H9 (cell line): Measurements from ENCODE around the gene UTS2R. TPM values are rescaled to one million over a fixed set of nuclear protein-coding genes. Genes with fewer than 3 reads are reported as not detected.

Experiments
- DNase-seq: peaks from one replicate; pipeline ENCODE4 v3.0.0-alpha.2; 2017
- H2AFZ ChIP-seq: one replicate; pipeline ENCODE4 v1.6.1; 2013; ENCODE audit warnings: mild to moderate bottlenecking, low read length, control low read depth, moderate library complexity
- H2AK5ac ChIP-seq: 2 replicates; pipeline ENCODE4 v1.6.1; 2013; ENCODE audit warnings: low read length, control low read depth, mixed read lengths; ENCODE audit not compliant: insufficient read length
- H2BK120ac ChIP-seq: one replicate; pipeline ENCODE4 v1.6.1; 2013; ENCODE audit warnings: low read depth, mild to moderate bottlenecking, low read length, control low read depth, inconsistent platforms; ENCODE audit not compliant: poor library complexity, severe bottlenecking
- H2BK12ac ChIP-seq: 2 replicates; pipeline ENCODE4 v1.6.1; 2013; ENCODE audit warnings: low read length, control low read depth, mixed read lengths, low read depth; ENCODE audit not compliant: insufficient read length
- H2BK15ac ChIP-seq: 2 replicates; pipeline ENCODE4 v1.6.1; 2013; ENCODE audit warnings: low read depth, low read length, control low read depth
- H2BK20ac ChIP-seq: one replicate; pipeline ENCODE4 v1.6.1; 2013; ENCODE audit warnings: low read depth, mild to moderate bottlenecking, low read length, control low read depth, inconsistent platforms; ENCODE audit not compliant: poor library complexity, severe bottlenecking
- H2BK5ac ChIP-seq: 2 replicates; pipeline ENCODE4 v1.6.1; 2013; ENCODE audit warnings: low read length, control low read depth, mixed read lengths; ENCODE audit not compliant: insufficient read length
- H3K14ac ChIP-seq: 2 replicates; pipeline ENCODE4 v1.6.1; 2013; ENCODE audit warnings: low read length, control low read depth; ENCODE audit not compliant: insufficient read depth
- H3K18ac ChIP-seq: 2 replicates; pipeline ENCODE4 v1.6.1; 2013; ENCODE audit warnings: low read depth, mild to moderate bottlenecking, mixed read lengths, low read length, control low read depth; ENCODE audit not compliant: insufficient read length
- H3K23ac ChIP-seq: 2 replicates; pipeline ENCODE4 v1.6.1; 2013; ENCODE audit warnings: low read length, control low read depth, mixed read lengths, low read depth; ENCODE audit not compliant: insufficient read length
- H3K23me2 ChIP-seq: 2 replicates; pipeline ENCODE4 v1.6.1; 2013; ENCODE audit warnings: low read depth, mild to moderate bottlenecking, mixed read lengths, low read length, control low read depth; ENCODE audit not compliant: insufficient read length, poor library complexity, severe bottlenecking
- H3K27ac ChIP-seq: 2 replicates; pipeline ENCODE4 v1.5.1; 2013; ENCODE audit warnings: low read length, control low read depth, mixed read lengths, low read depth; ENCODE audit not compliant: insufficient read length
- H3K27me3 ChIP-seq: 2 replicates; pipeline ENCODE4 v1.6.1; 2013; ENCODE audit warnings: low read length, control low read depth, inconsistent platforms; ENCODE audit not compliant: insufficient read depth
- H3K4ac ChIP-seq: 2 replicates; pipeline ENCODE4 v1.6.1; 2013; ENCODE audit warnings: low read depth, mild to moderate bottlenecking, control low read depth, inconsistent platforms, low read length, moderate library complexity
- H3K4me1 ChIP-seq: 2 replicates; pipeline ENCODE4 v1.6.1; 2013; ENCODE audit warnings: low read length, control low read depth, inconsistent platforms; ENCODE audit not compliant: insufficient read depth
- H3K4me2 ChIP-seq: 2 replicates; pipeline ENCODE4 v1.6.1; 2013; ENCODE audit warnings: low read length, control low read depth, mixed read lengths; ENCODE audit not compliant: insufficient read length, insufficient read depth
- H3K56ac ChIP-seq: 2 replicates; pipeline ENCODE4 v1.6.1; 2013; ENCODE audit warnings: low read depth, mild to moderate bottlenecking, mixed read lengths, low read length, control low read depth; ENCODE audit not compliant: insufficient read length
- H3K79me1 ChIP-seq: 2 replicates; pipeline ENCODE4 v1.6.1; 2013; ENCODE audit warnings: low read depth, mild to moderate bottlenecking, moderate library complexity, low read length, control low read depth, inconsistent platforms; ENCODE audit not compliant: insufficient read depth, poor library complexity, severe bottlenecking
- H3K79me2 ChIP-seq: 2 replicates; pipeline ENCODE4 v1.6.1; 2013; ENCODE audit warnings: low read length, control low read depth, inconsistent platforms; ENCODE audit not compliant: insufficient read depth
- H3K9ac ChIP-seq: 2 replicates; pipeline ENCODE4 v1.6.1; 2013; ENCODE audit warnings: low read length, control low read depth, mixed read lengths; ENCODE audit not compliant: insufficient read length; ENCODE audit errors: extremely low read depth
- H3K9me3 ChIP-seq: one replicate; pipeline ENCODE4 v1.6.1; 2013; ENCODE audit warnings: low read depth, low read length, inconsistent platforms; ENCODE audit not compliant: control insufficient read depth
- H3T11ph ChIP-seq: one replicate; pipeline ENCODE4 v1.6.1; 2013; ENCODE audit warnings: mild to moderate bottlenecking, low read length, control low read depth, inconsistent platforms
- H4K20me1 ChIP-seq: one replicate; pipeline ENCODE4 v1.6.1; 2013; ENCODE audit not compliant: control insufficient read depth, insufficient read length, insufficient read depth
- H4K5ac ChIP-seq: 2 replicates; pipeline ENCODE4 v1.6.1; 2013; ENCODE audit warnings: low read depth, mild to moderate bottlenecking, mixed read lengths, low read length, control low read depth; ENCODE audit not compliant: insufficient read length
- H4K8ac ChIP-seq: replicated peaks from 2 replicates; pipeline ENCODE4 v1.6.1; 2013; ENCODE audit warnings: low read length, control low read depth, mixed read lengths, low read depth; ENCODE audit not compliant: insufficient read length
- H4K91ac ChIP-seq: 2 replicates; pipeline ENCODE4 v1.6.1; 2013; ENCODE audit warnings: low read depth, mild to moderate bottlenecking, moderate library complexity, mixed read lengths, low read length, control low read depth; ENCODE audit not compliant: insufficient read length
- H3K27ac Mint-ChIP-seq, 3 experiments: 2 replicates in 2 of 3; 3 replicates in 1 of 3; pipeline ENCODE4 v1.8.0; 2020 to 2021; ENCODE audit warnings: mixed read lengths in 3 of 3, mild to moderate bottlenecking in 1 of 3, moderate library complexity in 1 of 3
- H3K27me3 Mint-ChIP-seq: 2 replicates; pipeline ENCODE4 v1.8.0; 2021; ENCODE audit warnings: low read depth, mild to moderate bottlenecking, moderate library complexity, mixed read lengths
- H3K36me3 Mint-ChIP-seq, 3 experiments: 2 replicates in 2 of 3; 3 replicates in 1 of 3; pipeline ENCODE4 v1.8.0; 2020 to 2021; ENCODE audit warnings: low read depth in 3 of 3, mixed read lengths in 3 of 3; ENCODE audit not compliant: insufficient read depth in 1 of 3
- H3K4me1 Mint-ChIP-seq, 2 experiments: 2 replicates each; pipeline ENCODE4 v1.8.0; 2020; ENCODE audit warnings: mixed read lengths in 2 of 2
- H3K4me3 Mint-ChIP-seq, 2 experiments: 2 replicates in 1 of 2; 3 replicates in 1 of 2; pipeline ENCODE4 v1.8.0; 2020 to 2021; ENCODE audit warnings: mild to moderate bottlenecking in 2 of 2, mixed read lengths in 2 of 2, moderate library complexity in 1 of 2
- H3K9me3 Mint-ChIP-seq, 2 experiments: 2 replicates in 1 of 2; 3 replicates in 1 of 2; pipeline ENCODE4 v1.8.0; 2020; ENCODE audit warnings: mild to moderate bottlenecking in 2 of 2, mixed read lengths in 2 of 2, moderate library complexity in 1 of 2
- WGBS: extraction: QIAGEN DNeasy Blood & Tissue Kit; methylation state at CpG from one replicate; pipeline ENCODE4 v1.1.7; 2013; ENCODE audit warnings: missing lambda C conversion rate, low lambda C conversion rate, mixed read lengths; ENCODE audit not compliant: insufficient read length; ENCODE audit errors: extremely low coverage; 5-methylcytosine and 5-hydroxymethylcytosine counted together
- total RNA-seq: library from RNA; stranded (reverse); gene quantifications from 2 replicates; pipeline ENCODE4 v1.2.1, GENCODE V29; 2021
- TF ChIP-seq, protein P1 (sequence below): fragments of 200-600 bp; sonication (generic); conservative IDR thresholded peaks from 3 replicates; pipeline ENCODE4 v1.8.0; 2021; ENCODE audit warnings: antibody characterized with exemption, mild to moderate bottlenecking

The UTS2R gene
- total RNA-seq, 1 experiment from 2014 or later: 0.94 TPM

- no peak overlapping the region for H2AK5ac ChIP-seq
- WGBS: no CpG with 5 or more reads among the region's 20 CpGs
- no peaks in the 10 kb centered on the region for H3K9me3 ChIP-seq
- no peak overlapping the region for H3K4me2 ChIP-seq
- H4K8ac ChIP-seq: no peak overlapping the region
- no peaks in the 10 kb centered on the region for H3K27me3 ChIP-seq
- no peak overlapping the region for H3K9ac ChIP-seq
- no peak overlapping the region for H3K18ac ChIP-seq
- H2BK5ac ChIP-seq: no peak overlapping the region
- peak; percentile 81 for DNase-seq
- no peak overlapping the region for H2BK120ac ChIP-seq
- peak overlapping the region in 1 of 3 experiments; percentile 40; a peak in 1 of 7 replicates for H3K27ac Mint-ChIP-seq
- H3K79me1 ChIP-seq: no peaks in the 10 kb centered on the region
- peaks cover 13% of the 10 kb centered on the region for H3K27me3 Mint-ChIP-seq
- no peak overlapping the region for H3K27ac ChIP-seq
- no peaks in the 10 kb centered on the region for H3K79me2 ChIP-seq
- no peaks in the 10 kb centered on the region for H3K9me3 Mint-ChIP-seq
- H2BK20ac ChIP-seq: no peak overlapping the region
- no peaks in the 10 kb centered on the region for H3K23me2 ChIP-seq
- no peak overlapping the region for H3T11ph ChIP-seq
- H3K4me1 Mint-ChIP-seq: peaks cover 2 to 20% of the 10 kb centered on the region in 2 experiments
- TF ChIP-seq, protein P1, sequence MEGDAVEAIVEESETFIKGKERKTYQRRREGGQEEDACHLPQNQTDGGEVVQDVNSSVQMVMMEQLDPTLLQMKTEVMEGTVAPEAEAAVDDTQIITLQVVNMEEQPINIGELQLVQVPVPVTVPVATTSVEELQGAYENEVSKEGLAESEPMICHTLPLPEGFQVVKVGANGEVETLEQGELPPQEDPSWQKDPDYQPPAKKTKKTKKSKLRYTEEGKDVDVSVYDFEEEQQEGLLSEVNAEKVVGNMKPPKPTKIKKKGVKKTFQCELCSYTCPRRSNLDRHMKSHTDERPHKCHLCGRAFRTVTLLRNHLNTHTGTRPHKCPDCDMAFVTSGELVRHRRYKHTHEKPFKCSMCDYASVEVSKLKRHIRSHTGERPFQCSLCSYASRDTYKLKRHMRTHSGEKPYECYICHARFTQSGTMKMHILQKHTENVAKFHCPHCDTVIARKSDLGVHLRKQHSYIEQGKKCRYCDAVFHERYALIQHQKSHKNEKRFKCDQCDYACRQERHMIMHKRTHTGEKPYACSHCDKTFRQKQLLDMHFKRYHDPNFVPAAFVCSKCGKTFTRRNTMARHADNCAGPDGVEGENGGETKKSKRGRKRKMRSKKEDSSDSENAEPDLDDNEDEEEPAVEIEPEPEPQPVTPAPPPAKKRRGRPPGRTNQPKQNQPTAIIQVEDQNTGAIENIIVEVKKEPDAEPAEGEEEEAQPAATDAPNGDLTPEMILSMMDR: peak; percentile 22; the same call in 2 of the 3 replicates
- H3K23ac ChIP-seq: no peak overlapping the region
- H2AFZ ChIP-seq: no peak overlapping the region
- no peak overlapping the region for H2BK12ac ChIP-seq
- no peaks in the 10 kb centered on the region for H4K20me1 ChIP-seq
- H3K4ac ChIP-seq: no peak overlapping the region
- H3K4me1 ChIP-seq: peaks cover 2% of the 10 kb centered on the region; the same call in 1 of the 2 replicates
- no peaks in the 10 kb centered on the region for H3K36me3 Mint-ChIP-seq
- no peak overlapping the region for H3K56ac ChIP-seq
- H3K14ac ChIP-seq: no peak overlapping the region
- H2BK15ac ChIP-seq: no peak overlapping the region
- H4K5ac ChIP-seq: no peak overlapping the region
- H4K91ac ChIP-seq: no peak overlapping the region
- peak overlapping the region in 1 of 2 experiments; percentile 48; a peak in 2 of 5 replicates for H3K4me3 Mint-ChIP-seq
Measured at GRCh38 chr17:82356845-82357355, 14.7 kb upstream of the UTS2R start.
